CD4-positive, alpha-beta T cell treated with Interleukin-1 beta for 1 hour (primary cell): ENCODE measurements around the gene WDR90.

Experiments used
- DNase-seq, 2 donors: peaks; one replicate each; pipeline ENCODE4 v3.0.0-alpha.2; 2020 to 2022

The WDR90 gene

DNA sequence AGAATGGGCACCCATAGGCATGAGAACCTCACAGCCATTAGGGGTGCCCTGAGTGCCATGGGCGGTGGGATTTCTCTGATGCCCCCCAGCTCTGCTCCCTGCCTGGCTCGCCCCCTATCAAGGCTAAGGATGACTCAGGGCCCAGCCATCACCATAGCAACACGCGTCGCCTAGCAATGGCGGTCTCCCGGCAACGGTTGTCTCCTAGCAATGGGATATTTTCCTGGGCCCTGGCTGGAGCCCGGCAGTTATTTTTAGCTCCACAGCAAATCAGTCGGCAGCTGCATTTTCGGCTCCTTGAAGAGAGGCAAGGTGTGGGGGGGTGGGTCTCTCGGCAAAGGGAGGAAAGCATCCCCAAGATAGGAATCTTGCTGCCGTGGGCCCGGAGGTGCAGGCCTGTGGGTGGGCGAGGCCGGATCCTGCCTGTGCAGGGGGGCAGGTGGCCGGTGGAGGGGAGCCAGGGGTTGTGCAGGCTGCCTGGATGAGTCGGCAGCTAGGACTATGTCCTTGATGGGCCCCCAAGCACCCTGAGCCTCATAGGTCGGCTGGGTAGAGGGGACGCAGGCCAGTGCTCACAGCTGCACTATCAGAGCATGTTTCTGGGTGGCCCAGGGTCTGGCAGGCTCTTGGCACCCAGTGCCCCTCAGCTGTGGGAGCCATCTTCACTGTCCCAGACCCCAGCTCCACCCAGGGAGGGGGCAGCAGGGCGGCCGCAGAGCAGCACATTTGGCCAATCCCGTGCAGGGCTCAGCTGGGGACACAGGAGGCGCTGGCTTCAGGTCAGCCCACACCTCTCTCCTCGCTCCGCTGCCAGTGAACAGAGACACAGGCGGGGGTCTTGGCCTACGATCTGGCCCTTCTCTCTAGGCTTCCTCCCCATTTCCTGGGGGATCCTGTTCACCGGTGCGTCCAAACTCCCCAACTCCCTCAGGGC, 60.7 kb downstream of the WDR90 start:
- DNase-seq = no peak

DNA sequence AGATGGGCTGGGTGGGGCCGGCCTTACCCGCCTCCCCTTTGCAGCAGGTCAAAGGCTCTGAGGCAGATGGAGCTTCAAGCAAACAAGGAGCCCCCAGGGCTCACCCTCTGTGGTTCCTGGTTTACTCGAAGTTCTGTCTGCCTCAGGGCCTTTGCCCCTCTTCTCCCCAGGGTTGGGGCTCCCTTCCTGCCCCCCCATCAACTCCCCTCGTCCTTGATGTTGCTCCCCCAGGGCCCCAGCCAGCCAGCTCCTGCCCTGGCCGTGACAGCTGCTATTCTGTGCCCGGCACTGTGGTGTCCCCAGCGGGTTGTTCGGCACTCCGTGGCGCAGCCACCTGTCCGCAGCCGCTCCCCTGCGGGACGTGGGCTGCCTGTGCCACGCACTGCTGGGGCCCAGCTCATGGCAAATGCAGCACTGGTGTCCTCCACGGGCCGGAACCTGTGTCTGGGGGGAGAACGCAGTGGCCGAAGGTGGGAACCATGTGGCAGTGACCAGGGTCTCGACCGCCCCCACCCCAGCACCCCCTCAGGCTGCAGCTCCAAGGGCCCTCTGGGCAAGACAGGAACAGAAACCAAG, 61.4 kb downstream of the WDR90 start:
- no peak for DNase-seq

DNA sequence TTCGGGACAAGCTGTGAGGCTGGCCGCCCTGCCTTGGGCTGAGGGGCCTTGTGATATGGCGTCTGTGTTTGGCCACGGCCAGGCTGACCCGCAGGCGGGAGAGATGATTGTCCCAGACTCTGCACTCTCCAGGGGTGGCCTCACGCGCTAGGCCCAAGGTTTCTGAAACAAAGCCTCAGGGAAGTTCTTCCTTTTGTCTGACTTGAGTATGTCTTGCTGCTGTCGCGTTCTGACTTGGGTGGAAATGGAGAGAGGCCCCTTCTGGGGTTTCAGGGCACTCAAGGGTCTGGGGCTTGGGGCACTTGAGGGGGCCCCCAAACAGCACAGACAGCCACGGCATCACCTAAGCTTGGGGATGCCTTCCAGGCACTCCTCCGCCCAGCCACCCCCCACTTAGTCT, 61.9 kb downstream of the WDR90 start:
- no peak for DNase-seq

DNA sequence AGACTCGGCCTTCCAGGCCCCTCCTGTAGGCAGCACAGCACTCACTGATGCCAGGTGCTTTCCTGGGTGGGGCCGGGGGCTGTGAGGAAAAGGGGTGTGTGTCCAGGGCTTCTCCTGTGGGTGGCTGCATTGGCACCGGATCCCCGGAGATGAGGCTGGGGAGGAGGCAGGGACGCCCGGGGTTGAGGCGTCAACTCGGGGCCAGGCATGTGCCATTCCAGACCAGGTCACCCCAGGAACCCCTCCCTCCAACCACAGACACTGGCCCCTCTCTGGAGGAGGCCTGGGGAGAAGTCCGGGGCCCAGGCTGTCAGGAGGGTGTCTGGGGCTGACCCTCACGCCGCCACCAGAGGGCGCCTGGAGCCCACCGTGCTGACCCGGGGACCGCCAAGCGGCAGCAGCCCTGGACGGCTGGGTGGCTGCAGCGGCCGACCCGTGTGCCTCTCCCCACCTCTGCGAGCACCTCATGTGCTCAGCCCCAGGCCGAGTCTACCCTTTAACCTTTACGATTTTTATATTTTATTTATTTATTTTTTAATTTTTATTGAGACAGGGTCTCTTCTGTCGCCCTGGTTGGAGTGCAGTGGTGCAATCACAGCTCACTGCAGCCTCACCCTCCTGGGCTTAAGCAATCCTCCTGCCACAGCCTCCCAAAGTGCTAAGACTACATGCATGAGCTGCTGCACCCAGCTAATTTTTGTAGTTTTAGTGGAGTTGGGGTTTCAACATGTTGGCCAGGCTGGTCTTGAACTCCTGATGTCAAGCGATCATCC, 62.6 kb downstream of the WDR90 start:
- peak; percentile 79 to 80 for DNase-seq

DNA sequence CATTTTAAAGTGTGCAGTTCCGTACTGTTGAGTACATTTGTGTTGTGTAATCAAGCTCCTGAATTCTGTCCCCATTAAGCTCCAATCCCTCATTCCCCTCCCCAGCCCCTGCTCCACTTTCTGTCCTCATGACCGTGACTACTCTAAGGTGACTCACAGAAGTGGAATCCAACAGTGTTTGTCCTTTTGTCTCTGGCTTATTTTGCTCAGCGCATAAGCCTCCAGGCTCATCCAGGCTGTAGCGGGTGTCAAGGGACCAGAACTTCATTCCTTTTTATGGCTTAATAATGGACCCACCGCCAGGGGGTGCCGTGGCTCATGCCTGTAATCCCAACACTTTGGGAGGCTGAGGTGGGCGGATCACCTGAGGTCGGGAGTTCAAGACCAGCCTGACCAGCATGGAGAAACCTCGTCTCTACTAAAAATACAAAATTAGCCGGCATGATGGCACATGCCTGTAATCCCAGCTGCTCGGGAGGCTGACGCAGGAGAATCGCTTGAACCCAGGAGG, 63.6 kb downstream of the WDR90 start:
- peak; percentile 40 to 59 for DNase-seq

DNA sequence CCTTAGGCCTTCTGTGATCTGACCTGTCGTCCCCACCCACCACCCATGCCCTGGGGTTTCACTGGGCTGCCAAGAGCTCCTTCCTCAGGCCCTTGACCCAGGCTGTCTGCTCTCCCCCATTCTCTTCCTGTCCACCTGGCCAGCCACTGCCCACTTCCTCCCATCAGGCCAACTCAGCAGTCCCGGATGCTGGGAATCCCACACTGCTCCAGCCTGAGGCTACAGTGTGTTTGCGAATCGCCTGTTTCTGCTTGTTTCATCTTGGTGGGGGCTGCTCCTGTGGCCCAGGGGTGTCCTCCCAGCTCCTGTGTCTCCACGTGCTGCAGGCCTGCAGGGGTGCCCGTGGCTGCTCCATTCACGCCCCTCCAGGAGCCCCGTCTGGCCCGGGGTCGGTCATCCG, 64.9 kb downstream of the WDR90 start:
- DNase-seq = no peak

DNA sequence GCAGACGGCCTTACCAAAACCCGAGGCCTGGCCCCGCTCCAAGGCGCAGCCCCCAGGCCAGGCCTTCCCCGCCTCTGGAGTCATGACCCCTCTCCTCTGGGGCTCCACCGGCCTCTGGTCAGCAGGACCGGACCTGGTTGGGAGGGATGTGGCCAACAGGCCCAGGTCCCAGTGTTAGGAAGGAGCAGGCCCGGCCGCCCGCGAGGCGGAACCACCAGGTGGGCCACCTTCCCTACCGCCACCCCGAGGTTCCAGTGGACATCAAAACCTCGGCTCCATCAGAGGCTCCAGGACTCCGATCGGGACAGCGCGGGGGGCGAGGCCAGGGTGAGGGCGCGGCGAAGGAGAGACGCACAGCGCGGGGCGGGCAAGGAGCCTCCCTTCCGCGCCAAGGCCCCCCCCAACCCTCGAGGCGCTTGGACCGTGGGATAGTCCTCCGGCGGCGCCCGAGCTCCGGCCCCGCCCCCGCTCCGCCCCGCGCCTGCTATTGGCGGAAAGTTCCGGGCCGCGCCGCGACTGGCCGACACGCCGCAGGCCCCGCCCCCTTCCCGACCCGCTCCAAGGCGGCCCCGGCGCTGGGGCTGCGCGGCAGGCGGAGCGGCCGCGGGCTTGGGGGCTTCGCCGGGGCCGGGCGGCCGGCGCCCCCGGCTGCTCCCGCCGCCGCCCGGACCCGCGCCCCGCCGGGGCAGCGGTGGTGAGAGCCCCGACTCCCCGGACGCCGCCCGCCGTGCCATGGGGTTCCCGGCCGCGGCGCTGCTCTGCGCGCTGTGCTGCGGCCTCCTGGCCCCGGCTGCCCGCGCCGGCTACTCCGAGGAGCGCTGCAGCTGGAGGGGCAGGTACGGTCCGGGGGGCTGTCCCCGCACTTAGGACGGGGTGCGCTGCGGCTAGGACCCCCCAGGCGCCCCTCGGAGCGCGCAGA, 65.7 kb downstream of the WDR90 start, which contains the start of gene METRN:
TSS of gene METRN (plus strand) at position 561 of the 919 bp plus-strand sequence. CDS start at position 733, 172 bp downstream.
- DNase-seq = peak; percentile 87 to 89

DNA sequence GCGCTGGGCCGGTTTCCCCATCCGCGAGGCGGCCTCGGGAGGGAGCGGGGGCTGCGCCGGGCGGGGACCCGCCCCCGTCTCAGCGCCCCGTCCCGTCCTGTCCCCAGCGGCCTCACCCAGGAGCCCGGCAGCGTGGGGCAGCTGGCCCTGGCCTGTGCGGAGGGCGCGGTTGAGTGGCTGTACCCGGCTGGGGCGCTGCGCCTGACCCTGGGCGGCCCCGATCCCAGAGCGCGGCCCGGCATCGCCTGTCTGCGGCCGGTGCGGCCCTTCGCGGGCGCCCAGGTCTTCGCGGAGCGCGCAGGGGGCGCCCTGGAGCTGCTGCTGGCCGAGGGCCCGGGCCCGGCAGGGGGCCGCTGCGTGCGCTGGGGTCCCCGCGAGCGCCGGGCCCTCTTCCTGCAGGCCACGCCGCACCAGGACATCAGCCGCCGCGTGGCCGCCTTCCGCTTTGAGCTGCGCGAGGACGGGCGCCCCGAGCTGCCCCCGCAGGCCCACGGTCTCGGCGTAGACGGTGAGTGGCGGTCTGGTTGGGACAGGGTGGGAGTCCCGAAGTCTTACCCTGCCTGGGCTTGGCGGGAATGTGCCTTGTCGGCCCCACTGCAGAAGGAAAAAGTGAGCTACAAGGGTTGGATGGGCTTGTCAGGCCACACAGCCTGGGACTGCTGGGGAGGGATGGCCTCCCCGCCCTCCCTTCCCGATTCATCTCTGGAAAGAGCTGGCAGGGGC, 66.5 kb downstream of the WDR90 start:
- no peak for DNase-seq

DNA sequence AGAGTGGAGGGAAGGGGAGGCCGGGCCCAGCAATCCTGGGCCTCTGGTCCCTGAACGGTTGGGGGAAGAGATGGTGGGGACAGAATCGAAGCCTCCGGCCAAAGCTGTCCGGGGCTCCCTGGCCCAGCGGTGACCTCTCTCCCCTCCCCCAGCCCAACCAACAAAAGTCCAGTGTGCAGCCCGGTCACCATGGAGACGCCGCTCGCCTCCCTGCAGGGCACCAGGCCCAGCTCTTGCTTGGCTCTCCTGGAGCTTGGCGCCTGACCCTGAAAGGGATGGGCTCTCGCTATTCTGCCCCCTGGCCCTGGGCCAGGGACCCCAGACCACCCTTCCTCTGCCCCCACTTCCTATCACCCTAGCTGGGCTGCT, 67.0 kb downstream of the WDR90 start:
- DNase-seq = no peak

DNA sequence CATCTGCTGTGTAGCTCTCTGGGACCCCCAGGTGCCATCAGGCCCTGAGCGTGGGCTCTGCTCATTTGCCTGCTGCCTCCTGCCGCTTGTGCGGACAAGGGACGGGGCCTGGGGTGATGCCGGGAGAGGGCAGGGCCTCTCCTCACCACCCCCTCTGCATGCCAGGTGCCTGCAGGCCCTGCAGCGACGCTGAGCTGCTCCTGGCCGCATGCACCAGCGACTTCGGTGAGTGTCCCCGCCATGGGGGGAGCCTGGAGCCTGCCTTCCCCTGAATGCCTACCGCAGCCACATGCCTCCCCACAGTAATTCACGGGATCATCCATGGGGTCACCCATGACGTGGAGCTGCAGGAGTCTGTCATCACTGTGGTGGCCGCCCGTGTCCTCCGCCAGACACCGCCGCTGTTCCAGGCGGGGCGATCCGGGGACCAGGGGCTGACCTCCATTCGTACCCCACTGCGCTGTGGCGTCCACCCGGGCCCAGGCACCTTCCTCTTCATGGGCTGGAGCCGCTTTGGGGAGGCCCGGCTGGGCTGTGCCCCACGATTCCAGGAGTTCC, 67.7 kb downstream of the WDR90 start:
- DNase-seq = no peak
